Right atrium auricular region (tissue), 2 donors: Measurements from ENCODE around the gene DPF3. TPM values are rescaled to one million over a fixed set of nuclear protein-coding genes. Genes with fewer than 3 reads are reported as not detected.

ENCODE experiments used
- total RNA-seq, 2 donors: library from RNA; depleted of rRNA; stranded (reverse); fragments of >200 nt; gene quantifications; one replicate each; pipeline ENCODE4 v1.1.0, GENCODE V29; 2016

The DPF3 gene
- total RNA-seq, 2 donors from 2014 or later, result 14.7 to 26.6 TPM

Other genes starting within 250 kb of the DPF3 start
- gene DCAF4, start 32.4 kb upstream of the DPF3 start, total RNA-seq, result 1 to 10 TPM; 7.0 to 9.4 TPM
- 10 to 100 TPM in 1 of 2 donors, 1 to 10 TPM in 1; 9.8 to 12.6 TPM for gene ZFYVE1, start 133.0 kb upstream of the DPF3 start, total RNA-seq
- 10 to 100 TPM; 17.3 to 20.2 TPM for gene RBM25, start 164.4 kb upstream of the DPF3 start, total RNA-seq
- 10 to 100 TPM; 20.5 to 22.3 TPM for gene PSEN1, start 242.4 kb upstream of the DPF3 start, total RNA-seq